Testis (tissue), 2 donors: ENCODE results near the gene SNX18.

Source experiments
- POLR2A ChIP-seq: fragments of 450-650 bp; IDR thresholded peaks from one replicate; pipeline ENCODE4 v1.6.1; 2017; ENCODE audit warnings: antibody characterized with exemption, mild to moderate bottlenecking, moderate library complexity
- TF ChIP-seq, protein P1 (sequence below), 3 experiments: fragments of 450-650 bp in 2 of 3; fragments of 200-600 bp in 1 of 3; sonication (generic) in 1 of 3; IDR thresholded peaks; one replicate each; pipeline ENCODE4 v1.5.1; 2016 to 2019; ENCODE audit warnings: antibody characterized with exemption in 3 of 3, mild to moderate bottlenecking in 2 of 3, moderate library complexity in 1 of 3

DNA sequence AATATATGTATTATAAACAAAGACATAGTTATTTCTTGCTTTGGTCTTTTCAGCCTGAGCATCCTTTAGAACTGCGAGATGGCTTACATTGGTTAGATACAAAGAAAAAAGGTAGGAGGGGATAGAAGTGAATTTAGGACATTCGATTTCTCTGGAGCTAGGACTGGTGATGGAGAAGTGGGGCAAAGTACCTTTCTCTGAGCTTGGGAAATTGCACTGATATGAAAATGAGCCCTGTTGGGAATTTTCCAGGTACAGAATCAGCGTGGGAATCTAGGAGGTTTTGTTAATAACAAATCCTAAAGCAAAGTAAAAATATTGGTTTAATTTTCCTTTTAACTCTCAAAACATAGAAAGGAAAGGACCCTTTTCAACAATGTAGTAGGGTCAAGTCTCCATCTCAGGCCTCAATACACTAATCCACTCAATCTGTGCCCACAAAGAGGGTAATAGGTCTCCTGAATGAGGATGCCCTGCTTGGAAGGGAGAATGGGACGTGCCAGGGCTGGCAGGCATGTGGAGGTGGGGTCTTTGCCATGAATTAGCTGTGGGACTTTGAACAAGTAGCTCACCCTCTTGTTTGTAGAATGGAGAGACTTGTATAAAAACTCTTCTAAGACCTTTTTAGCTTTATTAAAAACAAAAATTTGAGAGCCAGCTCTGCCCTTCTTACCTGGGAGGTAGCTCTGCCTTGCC lies 17.7 kb downstream of the SNX18 start:
- no peak for TF ChIP-seq POLR2A
- TF ChIP-seq, protein P1, sequence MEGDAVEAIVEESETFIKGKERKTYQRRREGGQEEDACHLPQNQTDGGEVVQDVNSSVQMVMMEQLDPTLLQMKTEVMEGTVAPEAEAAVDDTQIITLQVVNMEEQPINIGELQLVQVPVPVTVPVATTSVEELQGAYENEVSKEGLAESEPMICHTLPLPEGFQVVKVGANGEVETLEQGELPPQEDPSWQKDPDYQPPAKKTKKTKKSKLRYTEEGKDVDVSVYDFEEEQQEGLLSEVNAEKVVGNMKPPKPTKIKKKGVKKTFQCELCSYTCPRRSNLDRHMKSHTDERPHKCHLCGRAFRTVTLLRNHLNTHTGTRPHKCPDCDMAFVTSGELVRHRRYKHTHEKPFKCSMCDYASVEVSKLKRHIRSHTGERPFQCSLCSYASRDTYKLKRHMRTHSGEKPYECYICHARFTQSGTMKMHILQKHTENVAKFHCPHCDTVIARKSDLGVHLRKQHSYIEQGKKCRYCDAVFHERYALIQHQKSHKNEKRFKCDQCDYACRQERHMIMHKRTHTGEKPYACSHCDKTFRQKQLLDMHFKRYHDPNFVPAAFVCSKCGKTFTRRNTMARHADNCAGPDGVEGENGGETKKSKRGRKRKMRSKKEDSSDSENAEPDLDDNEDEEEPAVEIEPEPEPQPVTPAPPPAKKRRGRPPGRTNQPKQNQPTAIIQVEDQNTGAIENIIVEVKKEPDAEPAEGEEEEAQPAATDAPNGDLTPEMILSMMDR (IDR thresholded peaks at IDR 0.05) = no peak
